HEK293 (cell line): ENCODE measurements around the gene STRN3.
A peak's percentile ranks its signal among the peaks of the same experiment; 100 is the strongest.

Experiments
- CTCF ChIA-PET: fragments of 350-600 bp; formaldehyde crosslinking; extraction: SDS; loops from one replicate; lab custom pipeline; 2021; ENCODE audit warnings: antibody characterized with exemption; lab: Yijun Ruan, JAX
- POLR2A ChIA-PET: fragments of 300-600 bp; formaldehyde crosslinking; extraction: SDS; loops from one replicate; lab custom pipeline; 2020; ENCODE audit warnings: antibody characterized with exemption, inconsistent platforms; lab: Yijun Ruan, JAX
- H3K27ac ChIP-seq: fragments of 200-500 bp; sonication (Bioruptor generic); 2 replicates; pipeline ENCODE4 v1.5.1; 2014; ENCODE audit warnings: low read depth, low read length, control low read depth, inconsistent platforms; ENCODE audit errors: extremely low read depth
- H3K36me3 ChIP-seq, 2 experiments: fragments of 200-500 bp in 1 of 2; sonication (Bioruptor generic) in 1 of 2; 1 replicate in 1 of 2; 2 replicates in 1 of 2; pipeline ENCODE4 v1.5.1; 2014 to 2017; ENCODE audit warnings: inconsistent platforms in 2 of 2, low read length in 2 of 2; ENCODE audit not compliant: control insufficient read depth in 2 of 2, insufficient read depth in 1 of 2
- H3K4me1 ChIP-seq: fragments of 200-500 bp; sonication (Bioruptor generic); 2 replicates; pipeline ENCODE4 v1.5.1; 2014; ENCODE audit warnings: mild to moderate bottlenecking, low read length, inconsistent platforms; ENCODE audit not compliant: control insufficient read depth, insufficient read depth
- H3K4me3 ChIP-seq: 2 replicates; pipeline ENCODE4 v1.5.1; 2011; ENCODE audit warnings: low read depth, mild to moderate bottlenecking, control low read depth, low read length, moderate library complexity
- H3K9me3 ChIP-seq: fragments of 200-500 bp; sonication (Bioruptor generic); 2 replicates; pipeline ENCODE4 v1.5.1; 2014; ENCODE audit warnings: low read depth, low read length, inconsistent platforms; ENCODE audit not compliant: control insufficient read depth, insufficient read depth
- EGR2 ChIP-seq: fragments of 450-650 bp; formaldehyde crosslinking; IDR thresholded peaks from 2 replicates; pipeline ENCODE4 v1.5.1; 2016; ENCODE audit warnings: low read depth, missing biosample characterization, missing genetic modification characterization
- GFI1B ChIP-seq: fragments of 450-650 bp; formaldehyde crosslinking; IDR thresholded peaks from 2 replicates; pipeline ENCODE4 v1.5.1; 2016; ENCODE audit warnings: missing biosample characterization, missing genetic modification characterization
- GLIS1 ChIP-seq: fragments of 450-650 bp; formaldehyde crosslinking; IDR thresholded peaks from 2 replicates; pipeline ENCODE4 v1.5.1; 2016; ENCODE audit warnings: missing biosample characterization, missing genetic modification characterization
- SP7 ChIP-seq: fragments of 450-650 bp; formaldehyde crosslinking; IDR thresholded peaks from 2 replicates; pipeline ENCODE4 v1.5.1; 2016; ENCODE audit warnings: missing biosample characterization, missing genetic modification characterization
- WT1 ChIP-seq: fragments of 450-650 bp; formaldehyde crosslinking; IDR thresholded peaks from 2 replicates; pipeline ENCODE4 v1.5.1; 2016; ENCODE audit warnings: missing biosample characterization, missing genetic modification characterization
- ZFHX2 ChIP-seq: fragments of 450-650 bp; formaldehyde crosslinking; conservative IDR thresholded peaks from 2 replicates; pipeline ENCODE4 v1.5.1; 2016; ENCODE audit warnings: missing biosample characterization, missing genetic modification characterization
- ZFP69B ChIP-seq: fragments of 450-650 bp; formaldehyde crosslinking; IDR thresholded peaks from 2 replicates; pipeline ENCODE4 v1.5.1; 2016; ENCODE audit warnings: missing biosample characterization, missing genetic modification characterization
- ZIC2 ChIP-seq: fragments of 450-650 bp; formaldehyde crosslinking; IDR thresholded peaks from 2 replicates; pipeline ENCODE4 v1.5.1; 2016; ENCODE audit warnings: missing biosample characterization, missing genetic modification characterization
- ZNF146 ChIP-seq: fragments of 450-650 bp; formaldehyde crosslinking; IDR thresholded peaks from 2 replicates; pipeline ENCODE4 v1.5.1; 2016; ENCODE audit warnings: missing biosample characterization, missing genetic modification characterization
- ZNF157 ChIP-seq: fragments of 450-650 bp; formaldehyde crosslinking; IDR thresholded peaks from 2 replicates; pipeline ENCODE4 v1.5.1; 2016; ENCODE audit warnings: missing biosample characterization, missing genetic modification characterization
- ZNF184 ChIP-seq: fragments of 450-650 bp; IDR thresholded peaks from 2 replicates; pipeline ENCODE4 v1.5.1; 2018; ENCODE audit warnings: missing biosample characterization, mild to moderate bottlenecking, missing genetic modification characterization
- ZNF248 ChIP-seq: fragments of 450-650 bp; formaldehyde crosslinking; IDR thresholded peaks from 2 replicates; pipeline ENCODE4 v1.5.1; 2017; ENCODE audit warnings: missing biosample characterization, missing genetic modification characterization
- ZNF394 ChIP-seq: fragments of 450-650 bp; formaldehyde crosslinking; IDR thresholded peaks from 2 replicates; pipeline ENCODE4 v1.5.1; 2016; ENCODE audit warnings: missing biosample characterization, missing genetic modification characterization, mild to moderate bottlenecking, moderate library complexity, borderline replicate concordance
- ZNF560 ChIP-seq: fragments of 450-650 bp; formaldehyde crosslinking; IDR thresholded peaks from 2 replicates; pipeline ENCODE4 v1.5.1; 2017; ENCODE audit warnings: missing biosample characterization, missing genetic modification characterization, borderline replicate concordance
- ZNF664 ChIP-seq: fragments of 450-650 bp; formaldehyde crosslinking; IDR thresholded peaks from 2 replicates; pipeline ENCODE4 v1.5.1; 2016; ENCODE audit warnings: missing biosample characterization, missing genetic modification characterization
- ZNF677 ChIP-seq: fragments of 450-650 bp; IDR thresholded peaks from 2 replicates; pipeline ENCODE4 v1.5.0; 2018; ENCODE audit warnings: missing biosample characterization, mild to moderate bottlenecking, missing genetic modification characterization, moderate library complexity
- ZNF776 ChIP-seq: fragments of 450-650 bp; formaldehyde crosslinking; IDR thresholded peaks from 2 replicates; pipeline ENCODE4 v1.5.0; 2017; ENCODE audit warnings: missing biosample characterization, missing genetic modification characterization, borderline replicate concordance
- ZXDB ChIP-seq: fragments of 450-650 bp; formaldehyde crosslinking; IDR thresholded peaks from 2 replicates; pipeline ENCODE4 v1.5.1; 2016; ENCODE audit warnings: missing biosample characterization, missing genetic modification characterization
- TF ChIP-seq, protein P1 (sequence below): fragments of 450-650 bp; formaldehyde crosslinking; IDR thresholded peaks from 2 replicates; pipeline ENCODE4 v1.5.1; 2016; ENCODE audit warnings: missing biosample characterization, missing genetic modification characterization
- TF ChIP-seq, protein P2 (sequence below): fragments of 450-650 bp; formaldehyde crosslinking; IDR thresholded peaks from 2 replicates; pipeline ENCODE4 v1.5.1; 2016; ENCODE audit warnings: missing biosample characterization, missing genetic modification characterization
- TF ChIP-seq, protein P3 (sequence below): fragments of 450-650 bp; formaldehyde crosslinking; IDR thresholded peaks from 2 replicates; pipeline ENCODE4 v1.5.1; 2017; ENCODE audit warnings: missing biosample characterization, missing genetic modification characterization
- TF ChIP-seq, protein P4 (sequence below): fragments of 450-650 bp; formaldehyde crosslinking; IDR thresholded peaks from 2 replicates; pipeline ENCODE4 v1.5.1; 2016; ENCODE audit warnings: missing biosample characterization, missing genetic modification characterization
- TF ChIP-seq, protein P5 (sequence below): fragments of 450-650 bp; formaldehyde crosslinking; IDR thresholded peaks from 2 replicates; pipeline ENCODE4 v1.5.1; 2016; ENCODE audit warnings: missing biosample characterization, missing genetic modification characterization
- TF ChIP-seq, protein P6 (sequence below): fragments of 450-650 bp; formaldehyde crosslinking; conservative IDR thresholded peaks from 2 replicates; pipeline ENCODE4 v1.5.1; 2016; ENCODE audit warnings: low read depth, missing biosample characterization, missing genetic modification characterization

STRN3 gene

DNA sequence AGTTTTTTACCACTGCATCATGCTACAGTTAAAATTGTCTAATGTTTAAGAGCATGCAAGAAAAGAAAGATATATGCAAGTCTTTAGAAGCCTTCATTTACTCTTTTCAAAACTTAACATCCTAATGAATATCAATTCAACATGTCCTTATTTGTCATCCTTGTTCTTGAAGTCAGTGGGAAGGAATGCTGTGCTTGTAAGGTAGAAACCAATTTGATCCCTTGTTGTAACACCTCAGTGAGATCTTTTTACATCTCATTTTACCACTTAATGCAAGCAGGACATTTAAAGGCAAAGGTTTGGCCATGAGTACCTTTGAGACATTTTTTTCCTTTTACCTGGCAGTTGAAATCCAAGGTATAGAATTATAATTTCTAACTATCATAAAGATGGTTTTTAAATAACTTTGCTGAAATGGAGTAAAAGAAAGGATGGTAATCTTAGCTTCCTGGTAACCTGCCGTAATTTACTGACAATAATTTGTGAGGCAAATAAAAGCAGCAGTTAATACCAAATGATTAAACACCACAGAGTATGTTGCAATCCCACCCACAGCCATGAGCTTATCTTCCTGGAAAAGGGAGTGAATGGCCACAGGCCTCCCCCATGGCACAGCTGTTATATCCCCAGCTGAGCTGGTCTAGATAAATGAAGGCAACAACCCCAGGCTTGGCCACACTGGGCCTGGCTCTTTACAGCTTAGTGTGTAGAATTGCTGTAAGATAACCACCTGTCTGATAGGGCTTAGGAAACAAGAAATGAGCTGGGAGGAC lies 33.2 kb upstream of the STRN3 start:
- CTCF ChIA-PET = interaction anchor here (0.6 to 0.7 kb wide), 2 partner anchors 9 to 20 kb away, joined by 3 read pairs; no protein-coding TSS in a partner anchor
- H3K36me3 ChIP-seq = no peaks in the 10 kb centered on the region
- H3K4me3 ChIP-seq = no peak overlapping the region
- H3K4me1 ChIP-seq = peaks cover 8% of the 10 kb centered on the region
- H3K27ac ChIP-seq = no peak overlapping the region
- no peaks in the 10 kb centered on the region for H3K9me3 ChIP-seq
- POLR2A ChIA-PET = interaction anchor here (0.5 to 1.9 kb wide), 2 partner anchors 19 to 33 kb away, joined by 4 to 10 read pairs; partner anchors contain the start of genes AP4S1 and STRN3
- TF ChIP-seq, protein P1, sequence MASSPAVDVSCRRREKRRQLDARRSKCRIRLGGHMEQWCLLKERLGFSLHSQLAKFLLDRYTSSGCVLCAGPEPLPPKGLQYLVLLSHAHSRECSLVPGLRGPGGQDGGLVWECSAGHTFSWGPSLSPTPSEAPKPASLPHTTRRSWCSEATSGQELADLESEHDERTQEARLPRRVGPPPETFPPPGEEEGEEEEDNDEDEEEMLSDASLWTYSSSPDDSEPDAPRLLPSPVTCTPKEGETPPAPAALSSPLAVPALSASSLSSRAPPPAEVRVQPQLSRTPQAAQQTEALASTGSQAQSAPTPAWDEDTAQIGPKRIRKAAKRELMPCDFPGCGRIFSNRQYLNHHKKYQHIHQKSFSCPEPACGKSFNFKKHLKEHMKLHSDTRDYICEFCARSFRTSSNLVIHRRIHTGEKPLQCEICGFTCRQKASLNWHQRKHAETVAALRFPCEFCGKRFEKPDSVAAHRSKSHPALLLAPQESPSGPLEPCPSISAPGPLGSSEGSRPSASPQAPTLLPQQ (tag by site-specific recombination) = 0 out of 2 replicates have a peak, but pooled peaks have one; percentile 30
- TF ChIP-seq, protein P2, sequence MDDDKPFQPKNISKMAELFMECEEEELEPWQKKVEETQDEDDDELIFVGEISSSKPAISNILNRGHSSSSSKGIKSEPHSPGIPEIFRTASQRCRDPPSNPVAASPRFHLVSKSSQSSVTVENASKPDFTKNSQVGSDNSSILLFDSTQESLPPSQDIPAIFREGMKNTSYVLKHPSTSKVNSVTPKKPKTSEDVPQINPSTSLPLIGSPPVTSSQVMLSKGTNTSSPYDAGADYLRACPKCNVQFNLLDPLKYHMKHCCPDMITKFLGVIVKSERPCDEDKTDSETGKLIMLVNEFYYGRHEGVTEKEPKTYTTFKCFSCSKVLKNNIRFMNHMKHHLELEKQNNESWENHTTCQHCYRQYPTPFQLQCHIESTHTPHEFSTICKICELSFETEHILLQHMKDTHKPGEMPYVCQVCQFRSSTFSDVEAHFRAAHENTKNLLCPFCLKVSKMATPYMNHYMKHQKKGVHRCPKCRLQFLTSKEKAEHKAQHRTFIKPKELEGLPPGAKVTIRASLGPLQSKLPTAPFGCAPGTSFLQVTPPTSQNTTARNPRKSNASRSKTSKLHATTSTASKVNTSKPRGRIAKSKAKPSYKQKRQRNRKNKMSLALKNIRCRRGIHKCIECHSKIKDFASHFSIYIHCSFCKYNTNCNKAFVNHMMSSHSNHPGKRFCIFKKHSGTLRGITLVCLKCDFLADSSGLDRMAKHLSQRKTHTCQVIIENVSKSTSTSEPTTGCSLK (tag by site-specific recombination) = no peak
- TF ChIP-seq ZNF146 (tag by site-specific recombination) (no peak), ZFP69B (tag by site-specific recombination) (no peak), ZNF157 (tag by site-specific recombination) (no peak), GLIS1 (peak; percentile 97), ZNF394 (tag by site-specific recombination) (no peak), GFI1B (tag by site-specific recombination) (no peak), ZFHX2 (tag by site-specific recombination) (peak; percentile 53), ZIC2 (tag by site-specific recombination) (peak; percentile 62), ZNF560 (no peak), ZNF664 (0 out of 2 replicates have a peak, but pooled peaks have one; percentile 38), ZNF248 (tag by site-specific recombination) (no peak), ZNF776 (tag by site-specific recombination) (no peak), ZNF677 (tag by site-specific recombination) (no peak), ZXDB (tag by site-specific recombination) (no peak), EGR2 (tag by site-specific recombination) (peak; percentile 55; the same call in 1 of the 2 replicates), ZNF184 (tag by site-specific recombination) (0 out of 2 replicates have a peak, but pooled peaks have one; percentile 50), SP7 (tag by site-specific recombination) (peak; percentile 13; the same call in 1 of the 2 replicates), WT1 (tag by site-specific recombination) (peak; percentile 71)
- TF ChIP-seq, protein P3, sequence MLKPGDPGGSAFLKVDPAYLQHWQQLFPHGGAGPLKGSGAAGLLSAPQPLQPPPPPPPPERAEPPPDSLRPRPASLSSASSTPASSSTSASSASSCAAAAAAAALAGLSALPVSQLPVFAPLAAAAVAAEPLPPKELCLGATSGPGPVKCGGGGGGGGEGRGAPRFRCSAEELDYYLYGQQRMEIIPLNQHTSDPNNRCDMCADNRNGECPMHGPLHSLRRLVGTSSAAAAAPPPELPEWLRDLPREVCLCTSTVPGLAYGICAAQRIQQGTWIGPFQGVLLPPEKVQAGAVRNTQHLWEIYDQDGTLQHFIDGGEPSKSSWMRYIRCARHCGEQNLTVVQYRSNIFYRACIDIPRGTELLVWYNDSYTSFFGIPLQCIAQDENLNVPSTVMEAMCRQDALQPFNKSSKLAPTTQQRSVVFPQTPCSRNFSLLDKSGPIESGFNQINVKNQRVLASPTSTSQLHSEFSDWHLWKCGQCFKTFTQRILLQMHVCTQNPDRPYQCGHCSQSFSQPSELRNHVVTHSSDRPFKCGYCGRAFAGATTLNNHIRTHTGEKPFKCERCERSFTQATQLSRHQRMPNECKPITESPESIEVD (tag by site-specific recombination) = no peak
- TF ChIP-seq, protein P4, sequence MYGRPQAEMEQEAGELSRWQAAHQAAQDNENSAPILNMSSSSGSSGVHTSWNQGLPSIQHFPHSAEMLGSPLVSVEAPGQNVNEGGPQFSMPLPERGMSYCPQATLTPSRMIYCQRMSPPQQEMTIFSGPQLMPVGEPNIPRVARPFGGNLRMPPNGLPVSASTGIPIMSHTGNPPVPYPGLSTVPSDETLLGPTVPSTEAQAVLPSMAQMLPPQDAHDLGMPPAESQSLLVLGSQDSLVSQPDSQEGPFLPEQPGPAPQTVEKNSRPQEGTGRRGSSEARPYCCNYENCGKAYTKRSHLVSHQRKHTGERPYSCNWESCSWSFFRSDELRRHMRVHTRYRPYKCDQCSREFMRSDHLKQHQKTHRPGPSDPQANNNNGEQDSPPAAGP (tag by site-specific recombination) = 0 out of 2 replicates have a peak, but pooled peaks have one; percentile 24
- TF ChIP-seq, protein P5, sequence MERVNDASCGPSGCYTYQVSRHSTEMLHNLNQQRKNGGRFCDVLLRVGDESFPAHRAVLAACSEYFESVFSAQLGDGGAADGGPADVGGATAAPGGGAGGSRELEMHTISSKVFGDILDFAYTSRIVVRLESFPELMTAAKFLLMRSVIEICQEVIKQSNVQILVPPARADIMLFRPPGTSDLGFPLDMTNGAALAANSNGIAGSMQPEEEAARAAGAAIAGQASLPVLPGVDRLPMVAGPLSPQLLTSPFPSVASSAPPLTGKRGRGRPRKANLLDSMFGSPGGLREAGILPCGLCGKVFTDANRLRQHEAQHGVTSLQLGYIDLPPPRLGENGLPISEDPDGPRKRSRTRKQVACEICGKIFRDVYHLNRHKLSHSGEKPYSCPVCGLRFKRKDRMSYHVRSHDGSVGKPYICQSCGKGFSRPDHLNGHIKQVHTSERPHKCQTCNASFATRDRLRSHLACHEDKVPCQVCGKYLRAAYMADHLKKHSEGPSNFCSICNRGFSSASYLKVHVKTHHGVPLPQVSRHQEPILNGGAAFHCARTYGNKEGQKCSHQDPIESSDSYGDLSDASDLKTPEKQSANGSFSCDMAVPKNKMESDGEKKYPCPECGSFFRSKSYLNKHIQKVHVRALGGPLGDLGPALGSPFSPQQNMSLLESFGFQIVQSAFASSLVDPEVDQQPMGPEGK (tag by site-specific recombination) = 0 out of 2 replicates have a peak, but pooled peaks have one; percentile 39
- TF ChIP-seq, protein P6, sequence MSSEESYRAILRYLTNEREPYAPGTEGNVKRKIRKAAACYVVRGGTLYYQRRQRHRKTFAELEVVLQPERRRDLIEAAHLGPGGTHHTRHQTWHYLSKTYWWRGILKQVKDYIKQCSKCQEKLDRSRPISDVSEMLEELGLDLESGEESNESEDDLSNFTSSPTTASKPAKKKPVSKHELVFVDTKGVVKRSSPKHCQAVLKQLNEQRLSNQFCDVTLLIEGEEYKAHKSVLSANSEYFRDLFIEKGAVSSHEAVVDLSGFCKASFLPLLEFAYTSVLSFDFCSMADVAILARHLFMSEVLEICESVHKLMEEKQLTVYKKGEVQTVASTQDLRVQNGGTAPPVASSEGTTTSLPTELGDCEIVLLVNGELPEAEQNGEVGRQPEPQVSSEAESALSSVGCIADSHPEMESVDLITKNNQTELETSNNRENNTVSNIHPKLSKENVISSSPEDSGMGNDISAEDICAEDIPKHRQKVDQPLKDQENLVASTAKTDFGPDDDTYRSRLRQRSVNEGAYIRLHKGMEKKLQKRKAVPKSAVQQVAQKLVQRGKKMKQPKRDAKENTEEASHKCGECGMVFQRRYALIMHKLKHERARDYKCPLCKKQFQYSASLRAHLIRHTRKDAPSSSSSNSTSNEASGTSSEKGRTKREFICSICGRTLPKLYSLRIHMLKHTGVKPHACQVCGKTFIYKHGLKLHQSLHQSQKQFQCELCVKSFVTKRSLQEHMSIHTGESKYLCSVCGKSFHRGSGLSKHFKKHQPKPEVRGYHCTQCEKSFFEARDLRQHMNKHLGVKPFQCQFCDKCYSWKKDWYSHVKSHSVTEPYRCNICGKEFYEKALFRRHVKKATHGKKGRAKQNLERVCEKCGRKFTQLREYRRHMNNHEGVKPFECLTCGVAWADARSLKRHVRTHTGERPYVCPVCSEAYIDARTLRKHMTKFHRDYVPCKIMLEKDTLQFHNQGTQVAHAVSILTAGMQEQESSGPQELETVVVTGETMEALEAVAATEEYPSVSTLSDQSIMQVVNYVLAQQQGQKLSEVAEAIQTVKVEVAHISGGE (tag by site-specific recombination) = no peak
